ENCODE results near the gene UNC13A. TPM values are rescaled to one million over a fixed set of nuclear protein-coding genes. Genes with fewer than 3 reads are reported as not detected.

UNC13A gene
- total and polyA plus RNA-seq, 2 of the 13 experiments (the other 11 are each of a cell fraction or from before 2014, with no cell fraction given), result 0.11 to 0.45 TPM

DNA sequence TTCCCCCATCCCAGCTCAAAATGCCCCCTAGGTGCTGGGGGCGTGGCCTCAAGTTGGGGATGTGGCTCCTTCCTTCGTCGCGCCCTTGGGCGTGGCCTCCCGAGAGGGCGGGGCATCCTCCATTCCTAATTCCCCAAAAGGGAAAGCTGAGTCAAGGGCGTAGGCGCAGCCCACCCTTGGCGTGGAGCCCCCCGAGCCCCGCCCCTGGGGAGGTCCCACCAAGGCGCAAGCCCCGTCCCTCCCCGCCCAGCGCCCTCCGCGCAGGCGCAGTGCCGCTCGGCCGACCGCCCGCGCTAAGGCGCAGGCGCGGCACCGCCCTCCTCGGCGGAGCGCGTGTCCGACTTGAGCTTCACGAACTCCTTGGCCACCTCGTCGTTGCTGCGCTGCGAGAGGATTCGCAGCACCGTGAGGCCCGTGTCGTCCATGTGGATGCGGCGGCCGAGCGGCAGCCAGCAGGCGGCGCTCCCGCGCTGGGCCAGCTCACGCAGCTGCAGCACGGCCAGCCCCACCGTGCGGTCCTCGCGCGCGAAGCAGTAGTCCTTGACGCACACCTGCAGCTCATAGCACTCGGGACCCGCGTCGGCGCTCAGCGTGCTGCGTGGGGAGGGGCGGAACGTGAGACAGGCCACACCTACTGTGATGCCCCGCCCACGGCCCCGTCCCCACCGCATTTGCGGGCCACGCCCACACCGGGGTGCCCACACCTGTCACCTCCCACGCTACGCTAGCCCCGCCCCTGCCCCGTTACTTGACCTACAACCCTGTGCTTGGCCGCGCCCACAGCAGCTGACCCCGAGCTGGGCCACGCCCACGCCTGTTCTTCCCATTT, 82.2 kb downstream of the UNC13A start (continued):
- TF ChIP-seq ZNF704 (CRISPR knock-in tag; IDR thresholded peaks at IDR 0.05; ENCODE audit: borderline replicate concordance), result peak; percentile 98
- TF ChIP-seq ZNF335 (CRISPR knock-in tag; IDR thresholded peaks at IDR 0.05), result 0 out of 2 replicates have a peak, but pooled peaks have one; percentile 33
- TF ChIP-seq, protein P1, sequence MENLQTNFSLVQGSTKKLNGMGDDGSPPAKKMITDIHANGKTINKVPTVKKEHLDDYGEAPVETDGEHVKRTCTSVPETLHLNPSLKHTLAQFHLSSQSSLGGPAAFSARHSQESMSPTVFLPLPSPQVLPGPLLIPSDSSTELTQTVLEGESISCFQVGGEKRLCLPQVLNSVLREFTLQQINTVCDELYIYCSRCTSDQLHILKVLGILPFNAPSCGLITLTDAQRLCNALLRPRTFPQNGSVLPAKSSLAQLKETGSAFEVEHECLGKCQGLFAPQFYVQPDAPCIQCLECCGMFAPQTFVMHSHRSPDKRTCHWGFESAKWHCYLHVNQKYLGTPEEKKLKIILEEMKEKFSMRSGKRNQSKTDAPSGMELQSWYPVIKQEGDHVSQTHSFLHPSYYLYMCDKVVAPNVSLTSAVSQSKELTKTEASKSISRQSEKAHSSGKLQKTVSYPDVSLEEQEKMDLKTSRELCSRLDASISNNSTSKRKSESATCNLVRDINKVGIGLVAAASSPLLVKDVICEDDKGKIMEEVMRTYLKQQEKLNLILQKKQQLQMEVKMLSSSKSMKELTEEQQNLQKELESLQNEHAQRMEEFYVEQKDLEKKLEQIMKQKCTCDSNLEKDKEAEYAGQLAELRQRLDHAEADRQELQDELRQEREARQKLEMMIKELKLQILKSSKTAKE (CRISPR knock-in tag; IDR thresholded peaks at IDR 0.05; ENCODE audit: borderline replicate concordance), result peak; percentile 76
- no peak for TF ChIP-seq XRCC5 (optimal IDR thresholded peaks at IDR 0.05; ENCODE audit: low read length)
- TF ChIP-seq, protein P2, sequence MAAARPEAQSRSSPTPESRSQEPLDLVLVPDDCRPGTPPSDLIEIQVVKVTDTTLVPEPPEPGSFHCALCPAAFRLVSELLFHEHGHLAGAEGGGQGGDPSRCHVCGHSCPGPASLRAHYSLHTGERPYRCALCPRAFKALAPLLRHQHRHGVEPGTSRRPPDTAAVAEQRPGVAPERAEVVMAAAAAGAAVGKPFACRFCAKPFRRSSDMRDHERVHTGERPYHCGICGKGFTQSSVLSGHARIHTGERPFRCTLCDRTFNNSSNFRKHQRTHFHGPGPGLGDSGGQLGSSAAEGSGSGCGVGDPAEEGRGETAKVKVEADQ (CRISPR knock-in tag; IDR thresholded peaks at IDR 0.05; ENCODE audit: borderline replicate concordance), result peak; percentile 98
- peak; percentile 91 for TF ChIP-seq ARID4A (CRISPR knock-in tag; IDR thresholded peaks at IDR 0.05; ENCODE audit: borderline replicate concordance)
- peak; percentile 90; the same call in 1 of the 2 replicates for TF ChIP-seq ZNF670 (CRISPR knock-in tag; IDR thresholded peaks at IDR 0.05; ENCODE audit: borderline replicate concordance)
- TF ChIP-seq PRMT3 (CRISPR knock-in tag; IDR thresholded peaks at IDR 0.05; ENCODE audit: borderline replicate concordance, low read depth), result peak; percentile 97
- TF ChIP-seq, protein P3, sequence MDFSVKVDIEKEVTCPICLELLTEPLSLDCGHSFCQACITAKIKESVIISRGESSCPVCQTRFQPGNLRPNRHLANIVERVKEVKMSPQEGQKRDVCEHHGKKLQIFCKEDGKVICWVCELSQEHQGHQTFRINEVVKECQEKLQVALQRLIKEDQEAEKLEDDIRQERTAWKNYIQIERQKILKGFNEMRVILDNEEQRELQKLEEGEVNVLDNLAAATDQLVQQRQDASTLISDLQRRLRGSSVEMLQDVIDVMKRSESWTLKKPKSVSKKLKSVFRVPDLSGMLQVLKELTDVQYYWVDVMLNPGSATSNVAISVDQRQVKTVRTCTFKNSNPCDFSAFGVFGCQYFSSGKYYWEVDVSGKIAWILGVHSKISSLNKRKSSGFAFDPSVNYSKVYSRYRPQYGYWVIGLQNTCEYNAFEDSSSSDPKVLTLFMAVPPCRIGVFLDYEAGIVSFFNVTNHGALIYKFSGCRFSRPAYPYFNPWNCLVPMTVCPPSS (IDR thresholded peaks at IDR 0.05), result no peak
- TF ChIP-seq, protein P4, sequence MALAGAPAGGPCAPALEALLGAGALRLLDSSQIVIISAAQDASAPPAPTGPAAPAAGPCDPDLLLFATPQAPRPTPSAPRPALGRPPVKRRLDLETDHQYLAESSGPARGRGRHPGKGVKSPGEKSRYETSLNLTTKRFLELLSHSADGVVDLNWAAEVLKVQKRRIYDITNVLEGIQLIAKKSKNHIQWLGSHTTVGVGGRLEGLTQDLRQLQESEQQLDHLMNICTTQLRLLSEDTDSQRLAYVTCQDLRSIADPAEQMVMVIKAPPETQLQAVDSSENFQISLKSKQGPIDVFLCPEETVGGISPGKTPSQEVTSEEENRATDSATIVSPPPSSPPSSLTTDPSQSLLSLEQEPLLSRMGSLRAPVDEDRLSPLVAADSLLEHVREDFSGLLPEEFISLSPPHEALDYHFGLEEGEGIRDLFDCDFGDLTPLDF (CRISPR knock-in tag; IDR thresholded peaks at IDR 0.05), result peak; percentile 79
- no peak for TF ChIP-seq EZH2 (conservative IDR thresholded peaks at IDR 0.05; ENCODE audit: low read depth, low read length)

Data from HepG2 (cell line).